ENCODE measurements around the gene MDFI.

MDFI gene

GRCh38 chr6:41685641-41686380, 47.5 kb downstream of the MDFI start:
- TF ChIP-seq TOX (CRISPR knock-in tag; IDR thresholded peaks at IDR 0.05; ENCODE audit: borderline replicate concordance) = no peak
- TF ChIP-seq TCF4 (CRISPR knock-in tag; IDR thresholded peaks at IDR 0.05; ENCODE audit: borderline replicate concordance) = no peak
- TF ChIP-seq ISL1 (CRISPR knock-in tag; IDR thresholded peaks at IDR 0.05) = no peak
- no peak for TF ChIP-seq PPARA (CRISPR knock-in tag; IDR thresholded peaks at IDR 0.05; ENCODE audit: borderline replicate concordance)
- TF ChIP-seq GLIS3 (CRISPR knock-in tag; IDR thresholded peaks at IDR 0.05) = no peak
- no peak for TF ChIP-seq OSR1 (CRISPR knock-in tag; IDR thresholded peaks at IDR 0.05)
- no peak for TF ChIP-seq ZNF565 (CRISPR knock-in tag; conservative IDR thresholded peaks at IDR 0.05; ENCODE audit: low read depth)
- TF ChIP-seq TSHZ2 (CRISPR knock-in tag; IDR thresholded peaks at IDR 0.05) = no peak
- no peak for TF ChIP-seq CREB5 (CRISPR knock-in tag; IDR thresholded peaks at IDR 0.05; ENCODE audit: low read depth)
- no peak for TF ChIP-seq ZNF8 (CRISPR knock-in tag; IDR thresholded peaks at IDR 0.05)
- no peak for TF ChIP-seq ZFP30 (CRISPR knock-in tag; IDR thresholded peaks at IDR 0.05)
- no peak for TF ChIP-seq RARB (CRISPR knock-in tag; IDR thresholded peaks at IDR 0.05)
- TF ChIP-seq ZFP3 (CRISPR knock-in tag; IDR thresholded peaks at IDR 0.05) = no peak
- no peak for TF ChIP-seq ARNTL (CRISPR knock-in tag; IDR thresholded peaks at IDR 0.05; ENCODE audit: borderline replicate concordance, low read depth)
- no peak for TF ChIP-seq POU6F1 (CRISPR knock-in tag; IDR thresholded peaks at IDR 0.05; ENCODE audit: borderline replicate concordance, low read depth)
- TF ChIP-seq CSRNP3 (CRISPR knock-in tag; IDR thresholded peaks at IDR 0.05) = no peak
- no peak for TF ChIP-seq BACH2 (CRISPR knock-in tag; IDR thresholded peaks at IDR 0.05; ENCODE audit: borderline replicate concordance)
- ATAC-seq = no peak

GRCh38 chr6:41687501-41688175, 49.4 kb downstream of the MDFI start:
- ATAC-seq = no peak
- TF ChIP-seq ZFP30 (CRISPR knock-in tag; IDR thresholded peaks at IDR 0.05) = no peak
- no peak for TF ChIP-seq ZC3H10 (CRISPR knock-in tag; IDR thresholded peaks at IDR 0.05)
- TF ChIP-seq ESRRG (CRISPR knock-in tag; IDR thresholded peaks at IDR 0.05) = no peak
- TF ChIP-seq TCF4 (CRISPR knock-in tag; IDR thresholded peaks at IDR 0.05; ENCODE audit: borderline replicate concordance) = no peak
- TF ChIP-seq SNAI2 (CRISPR knock-in tag; IDR thresholded peaks at IDR 0.05) = no peak
- no peak for TF ChIP-seq ISL1 (CRISPR knock-in tag; IDR thresholded peaks at IDR 0.05)
- TF ChIP-seq PPARA (CRISPR knock-in tag; IDR thresholded peaks at IDR 0.05; ENCODE audit: borderline replicate concordance) = no peak
- TF ChIP-seq ZNF8 (CRISPR knock-in tag; IDR thresholded peaks at IDR 0.05) = no peak
- no peak for TF ChIP-seq BACH2 (CRISPR knock-in tag; IDR thresholded peaks at IDR 0.05; ENCODE audit: borderline replicate concordance)
- no peak for TF ChIP-seq CSRNP3 (CRISPR knock-in tag; IDR thresholded peaks at IDR 0.05)
- no peak for TF ChIP-seq OSR1 (CRISPR knock-in tag; IDR thresholded peaks at IDR 0.05)
- no peak for TF ChIP-seq POU6F1 (CRISPR knock-in tag; IDR thresholded peaks at IDR 0.05; ENCODE audit: borderline replicate concordance, low read depth)
- no peak for TF ChIP-seq TSHZ2 (CRISPR knock-in tag; IDR thresholded peaks at IDR 0.05)
- no peak for TF ChIP-seq TOX (CRISPR knock-in tag; IDR thresholded peaks at IDR 0.05; ENCODE audit: borderline replicate concordance)
- TF ChIP-seq PATZ1 (CRISPR knock-in tag; IDR thresholded peaks at IDR 0.05; ENCODE audit: borderline replicate concordance) = no peak
